HCT116 (cell line): ENCODE data around the gene PHF2. TPM values are rescaled to one million over a fixed set of nuclear protein-coding genes. Genes with fewer than 3 reads are reported as not detected.

Source experiments
- ATAC-seq: fragments of 200-7000 bp; cut with Tn5 transposase; 2 replicates; pipeline ENCODE4 v1.9.1; 2020; ENCODE audit warnings: mild to moderate bottlenecking, moderate library complexity
- BruUV-seq: library from RNA; stranded (reverse); fragments of 400-500 nt; replicated peaks from 2 replicates; lab custom pipeline; 2021; lab: Mats Ljungman, UMichigan
- CTCF ChIA-PET: fragments of 300-600 bp; sonication (Branson Sonifier 250); formaldehyde crosslinking; loops from one replicate; lab custom pipeline; 2021; ENCODE audit warnings: antibody characterized with exemption; lab: Charles Lee
- POLR2A ChIA-PET: fragments of 300-600, 350-600 bp; sonication (Branson Sonifier 250); formaldehyde crosslinking; loops from one replicate; lab custom pipeline; 2021; ENCODE audit warnings: antibody characterized with exemption; lab: Charles Lee
- RAD21 ChIA-PET, 2 experiments: fragments of 300-600 bp; sonication (Branson Sonifier 250); formaldehyde crosslinking; loops; one replicate each; lab custom pipeline; 2023; ENCODE audit warnings: low total read pairs in 2 of 2; ENCODE audit not compliant: uncharacterized antibody in 2 of 2, unreplicated experiment in 2 of 2, low non-redundant PET in 1 of 2; lab: Charles Lee
- DNase-seq: peaks from one replicate; pipeline ENCODE4 v3.0.0-alpha.2; 2010; ENCODE audit warnings: low read depth, low spot score
- H2AFZ ChIP-seq: fragments of 200-600 bp; shearing (Covaris generic), sonication (generic); 2 replicates; pipeline ENCODE4 v1.6.1; 2017; ENCODE audit warnings: low read depth, mixed run types, mixed read lengths, antibody characterized with exemption, low read length; ENCODE audit not compliant: poor library complexity, severe bottlenecking
- H3K27ac ChIP-seq: 2 replicates; pipeline ENCODE4 v1.5.1; 2012; ENCODE audit warnings: low read depth, low read length
- H3K27me3 ChIP-seq: fragments of 200-600 bp; sonication (generic); 2 replicates; pipeline ENCODE4 v1.6.1; 2016; ENCODE audit warnings: mixed run types, low read length, mixed read lengths; ENCODE audit not compliant: insufficient read depth
- H3K36me3 ChIP-seq, 2 experiments: fragments of 200-500 bp in 1 of 2; fragments of 200-600 bp in 1 of 2; sonication (Bioruptor generic) in 1 of 2; sonication (generic) in 1 of 2; 2 replicates each; pipeline versions ENCODE4 v1.5.1 to v1.6.1; 2014 to 2016; ENCODE audit warnings: low read length in 2 of 2, inconsistent platforms in 1 of 2, mixed read lengths in 1 of 2, mixed run types in 1 of 2; ENCODE audit not compliant: insufficient read depth in 2 of 2, control insufficient read depth in 1 of 2
- H3K4me1 ChIP-seq, 2 experiments: fragments of 200-600 bp in 1 of 2; sonication (generic) in 1 of 2; 2 replicates each; pipeline versions ENCODE4 v1.5.1 to v1.6.1; 2012 to 2017; ENCODE audit warnings: low read length in 2 of 2, inconsistent platforms in 1 of 2, mild to moderate bottlenecking in 1 of 2, mixed read lengths in 1 of 2, mixed run types in 1 of 2, moderate library complexity in 1 of 2; ENCODE audit not compliant: insufficient read depth in 2 of 2, control insufficient read depth in 1 of 2
- H3K4me2 ChIP-seq: fragments of 200-600 bp; sonication (generic); 2 replicates; pipeline ENCODE4 v1.6.1; 2017; ENCODE audit warnings: mixed run types, low read length, mixed read lengths
- H3K4me3 ChIP-seq, 2 experiments: fragments of 200-600 bp in 1 of 2; sonication (generic) in 1 of 2; replicated peaks in 1 of 2; 2 replicates each; pipeline ENCODE4 v1.5.1; 2011 to 2016; ENCODE audit warnings: low read length in 2 of 2, control low read depth in 1 of 2, low read depth in 1 of 2, mild to moderate bottlenecking in 1 of 2, mixed read lengths in 1 of 2, mixed run types in 1 of 2
- H3K79me2 ChIP-seq: fragments of 200-600 bp; sonication (generic); 2 replicates; pipeline ENCODE4 v1.6.1; 2017; ENCODE audit warnings: mild to moderate bottlenecking, mixed run types, low read length, moderate library complexity, mixed read lengths; ENCODE audit not compliant: insufficient read depth
- H3K9ac ChIP-seq: fragments of 200-600 bp; sonication (generic); 2 replicates; pipeline ENCODE4 v1.6.1; 2016; ENCODE audit warnings: low read length, mixed read lengths
- H3K9me2 ChIP-seq: fragments of 200-600 bp; sonication (generic), shearing (Covaris generic); 2 replicates; pipeline ENCODE4 v1.6.1; 2017; ENCODE audit warnings: mixed run types, mild to moderate bottlenecking, moderate library complexity; ENCODE audit not compliant: insufficient read depth
- H3K9me3 ChIP-seq, 2 experiments: fragments of 200-500 bp in 1 of 2; fragments of 200-600 bp in 1 of 2; sonication (Bioruptor generic) in 1 of 2; sonication (generic) in 1 of 2; 2 replicates each; pipeline ENCODE4 v1.6.1; 2014 to 2017; ENCODE audit warnings: low read length in 2 of 2, mixed read lengths in 2 of 2, inconsistent platforms in 1 of 2, low read depth in 1 of 2, mild to moderate bottlenecking in 1 of 2, mixed run types in 1 of 2, moderate library complexity in 1 of 2; ENCODE audit not compliant: control insufficient read depth in 1 of 2, insufficient read depth in 1 of 2
- H4K20me1 ChIP-seq: fragments of 200-600 bp; sonication (generic), shearing (Covaris generic); 2 replicates; pipeline ENCODE4 v1.6.1; 2017; ENCODE audit warnings: mixed run types, mild to moderate bottlenecking, moderate library complexity; ENCODE audit not compliant: insufficient read depth
- ATF3 ChIP-seq: IDR thresholded peaks from 2 replicates; pipeline ENCODE4 v1.6.1; 2012
- CTCF ChIP-seq, 3 experiments: fragments of 200-600 bp in 1 of 3; sonication (generic) in 1 of 3; IDR thresholded peaks in 2 of 3; conservative IDR thresholded peaks in 1 of 3; 2 replicates each; pipeline ENCODE4 v1.5.1; 2012 to 2017; ENCODE audit warnings: low read depth in 2 of 3, low read length in 2 of 3, antibody characterized with exemption in 1 of 3, borderline replicate concordance in 1 of 3, control low read depth in 1 of 3, mild to moderate bottlenecking in 1 of 3, mixed read lengths in 1 of 3, mixed run types in 1 of 3, moderate library complexity in 1 of 3; ENCODE audit not compliant: insufficient read depth in 1 of 3
- EGR1 ChIP-seq: IDR thresholded peaks from 2 replicates; pipeline ENCODE4 v1.6.1; 2012; ENCODE audit warnings: low read depth
- ELF1 ChIP-seq: IDR thresholded peaks from 2 replicates; pipeline ENCODE4 v1.6.1; 2012; ENCODE audit warnings: low read depth, borderline replicate concordance
- EZH2phosphoT487 ChIP-seq: fragments of 200-600 bp; IDR thresholded peaks from 2 replicates; pipeline ENCODE4 v1.6.1; 2018; ENCODE audit warnings: antibody characterized with exemption, borderline replicate concordance
- JUND ChIP-seq: IDR thresholded peaks from 2 replicates; pipeline ENCODE4 v1.6.1; 2012
- MAX ChIP-seq: IDR thresholded peaks from 2 replicates; pipeline ENCODE4 v1.6.1; 2012
- POLR2AphosphoS5 ChIP-seq: IDR thresholded peaks from 2 replicates; pipeline ENCODE4 v1.6.1; 2011; ENCODE audit warnings: mild to moderate bottlenecking, low read depth, low read length, moderate library complexity
- SP1 ChIP-seq: IDR thresholded peaks from 2 replicates; pipeline ENCODE4 v1.6.1; 2012; ENCODE audit warnings: low read depth
- TCF7L2 ChIP-seq: IDR thresholded peaks from 2 replicates; pipeline ENCODE4 v1.7.0; 2011; ENCODE audit warnings: borderline replicate concordance, inconsistent platforms; ENCODE audit not compliant: insufficient read depth, insufficient read length; ENCODE audit errors: extremely low read depth
- YY1 ChIP-seq: IDR thresholded peaks from 2 replicates; pipeline ENCODE4 v1.6.1; 2011; ENCODE audit warnings: low read length, low read depth, moderate library complexity, mild to moderate bottlenecking; ENCODE audit not compliant: insufficient replicate concordance; ENCODE audit errors: extremely low read depth
- ZFX ChIP-seq: fragments of 450-650 bp; IDR thresholded peaks from 2 replicates; pipeline ENCODE4 v1.6.1; 2017
- ZNF274 ChIP-seq: fragments of 200-500 bp; sonication (Bioruptor generic); IDR thresholded peaks from 2 replicates; pipeline ENCODE4 v1.6.1; 2014; ENCODE audit warnings: mild to moderate bottlenecking, low read depth, low read length, inconsistent platforms
- intact Hi-C: fragments of 100-400 bp; cut with micrococcal nuclease; formaldehyde crosslinking; loops from 2 replicates; pipeline ENCODE4 v1.10.0; 2022
- total RNA-seq: library from RNA; stranded (reverse); gene quantifications from one replicate; pipeline ENCODE4 v1.2.1, GENCODE V29; 2021; ENCODE audit not compliant: unreplicated experiment

The PHF2 gene
- total RNA-seq, 1 experiment from 2014 or later = 20.6 TPM

GRCh38 chr9:93669116-93669957 is 93.0 kb downstream of the PHF2 start:
- H3K79me2 ChIP-seq = no peaks in the 10 kb centered on the region
- no peak overlapping the region for H3K27ac ChIP-seq
- H3K4me2 ChIP-seq = no peak overlapping the region
- no peak for DNase-seq
- no peaks in the 10 kb centered on the region; a peak in 1 of 4 replicates for H3K36me3 ChIP-seq
- no peak for ATAC-seq
- TF ChIP-seq TCF7L2 (no peak), ZFX (no peak), MAX (no peak), SP1 (no peak), ELF1 (no peak), ZNF274 (no peak), ATF3 (no peak), EGR1 (no peak), POLR2AphosphoS5 (no peak), EZH2phosphoT487 (no peak), JUND (no peak), YY1 (no peak), CTCF (IDR thresholded peaks at IDR 0.05 in 2 of 3, conservative IDR thresholded peaks at IDR 0.05 in 1 of 3; ENCODE audit: borderline replicate concordance in 1 of 3, insufficient read depth in 1 of 3, low read depth in 2 of 3, low read length in 2 of 3) (no peak)
- TF ChIP-seq, all 23 proteins: peak for 0
- H2AFZ ChIP-seq = no peak overlapping the region
- no peak overlapping the region for H3K4me3 ChIP-seq
- BruUV-seq = no TSS peak
- POLR2A ChIA-PET = no interaction called here
- no peaks in the 10 kb centered on the region for H4K20me1 ChIP-seq
- intact Hi-C loops = no loop called here
- H3K4me1 ChIP-seq = no peaks in the 10 kb centered on the region
- no peaks in the 10 kb centered on the region; a peak in 1 of 4 replicates for H3K9me3 ChIP-seq
- CTCF ChIA-PET = no interaction called here
- H3K27me3 ChIP-seq = no peaks in the 10 kb centered on the region
- RAD21 ChIA-PET = no interaction called here
- no peak overlapping the region for H3K9ac ChIP-seq
- H3K9me2 ChIP-seq = no peaks in the 10 kb centered on the region
